Measurements from ENCODE around the gene MYO10. TPM values are rescaled to one million over a fixed set of nuclear protein-coding genes. Genes with fewer than 3 reads are reported as not detected.

The MYO10 gene
- total and polyA plus RNA-seq, 2 experiments from 2014 or later, result 119 to 276 TPM

DNA sequence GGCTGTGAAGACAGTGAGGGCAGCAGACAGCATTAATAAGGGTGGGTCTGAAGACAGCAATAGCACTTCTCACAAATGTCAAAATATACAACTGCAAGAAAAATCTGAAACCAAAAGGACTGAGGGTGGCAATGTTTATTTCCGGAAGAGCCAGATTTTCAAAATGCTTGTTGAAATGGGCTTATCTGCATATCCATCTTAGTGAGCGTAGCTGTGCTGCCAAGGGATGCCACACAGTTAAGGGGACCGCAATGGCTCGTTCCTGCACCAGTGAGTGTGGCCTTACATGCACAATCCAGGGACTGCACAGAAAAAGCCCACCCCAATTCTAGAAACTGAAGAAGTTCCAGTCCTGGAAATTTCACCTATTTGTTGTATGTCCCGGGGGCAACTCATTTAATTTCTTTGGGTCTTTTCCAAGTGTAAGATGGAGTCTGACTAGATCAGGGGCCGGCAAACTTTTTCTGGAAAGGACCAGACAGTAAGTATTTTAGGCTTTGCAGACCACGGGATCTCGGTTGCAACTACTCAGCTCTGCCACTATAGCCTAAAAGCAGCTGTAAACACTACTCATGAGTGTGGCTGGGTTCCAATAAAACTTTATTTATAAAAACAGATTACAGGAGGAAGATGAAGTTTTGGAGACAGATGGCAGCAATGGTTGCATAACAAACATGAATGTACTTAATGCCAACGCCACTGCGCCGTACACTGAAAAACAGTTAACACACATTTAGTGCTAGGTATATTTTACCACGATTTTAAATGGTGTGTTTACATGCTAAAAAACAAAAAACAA, 154.1 kb downstream of the MYO10 start (continued):
- TF ChIP-seq, protein P1, sequence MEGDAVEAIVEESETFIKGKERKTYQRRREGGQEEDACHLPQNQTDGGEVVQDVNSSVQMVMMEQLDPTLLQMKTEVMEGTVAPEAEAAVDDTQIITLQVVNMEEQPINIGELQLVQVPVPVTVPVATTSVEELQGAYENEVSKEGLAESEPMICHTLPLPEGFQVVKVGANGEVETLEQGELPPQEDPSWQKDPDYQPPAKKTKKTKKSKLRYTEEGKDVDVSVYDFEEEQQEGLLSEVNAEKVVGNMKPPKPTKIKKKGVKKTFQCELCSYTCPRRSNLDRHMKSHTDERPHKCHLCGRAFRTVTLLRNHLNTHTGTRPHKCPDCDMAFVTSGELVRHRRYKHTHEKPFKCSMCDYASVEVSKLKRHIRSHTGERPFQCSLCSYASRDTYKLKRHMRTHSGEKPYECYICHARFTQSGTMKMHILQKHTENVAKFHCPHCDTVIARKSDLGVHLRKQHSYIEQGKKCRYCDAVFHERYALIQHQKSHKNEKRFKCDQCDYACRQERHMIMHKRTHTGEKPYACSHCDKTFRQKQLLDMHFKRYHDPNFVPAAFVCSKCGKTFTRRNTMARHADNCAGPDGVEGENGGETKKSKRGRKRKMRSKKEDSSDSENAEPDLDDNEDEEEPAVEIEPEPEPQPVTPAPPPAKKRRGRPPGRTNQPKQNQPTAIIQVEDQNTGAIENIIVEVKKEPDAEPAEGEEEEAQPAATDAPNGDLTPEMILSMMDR (conservative IDR thresholded peaks at IDR 0.05; ENCODE audit: low read depth in 2 of 2), result no peak
- TF ChIP-seq ZNF114 (CRISPR knock-in tag; IDR thresholded peaks at IDR 0.05) (no peak), EZH2phosphoT487 (IDR thresholded peaks at IDR 0.05; ENCODE audit: unreplicated experiment) (no peak), POLR2AphosphoS5 (IDR thresholded peaks at IDR 0.05; ENCODE audit: low read depth) (no peak), STAT1 (IDR thresholded peaks at IDR 0.05; ENCODE audit: unreplicated experiment) (no peak), EZH2 (IDR thresholded peaks at IDR 0.05; ENCODE audit: low read depth, unreplicated experiment) (no peak), NANOG (IDR thresholded peaks at IDR 0.05; ENCODE audit: borderline replicate concordance) (no peak), ZNF331 (CRISPR knock-in tag; IDR thresholded peaks at IDR 0.05; ENCODE audit: low read depth) (no peak), CREB1 (CRISPR knock-in tag; IDR thresholded peaks at IDR 0.05; ENCODE audit: low read depth) (no peak)
- TF ChIP-seq, protein P2, sequence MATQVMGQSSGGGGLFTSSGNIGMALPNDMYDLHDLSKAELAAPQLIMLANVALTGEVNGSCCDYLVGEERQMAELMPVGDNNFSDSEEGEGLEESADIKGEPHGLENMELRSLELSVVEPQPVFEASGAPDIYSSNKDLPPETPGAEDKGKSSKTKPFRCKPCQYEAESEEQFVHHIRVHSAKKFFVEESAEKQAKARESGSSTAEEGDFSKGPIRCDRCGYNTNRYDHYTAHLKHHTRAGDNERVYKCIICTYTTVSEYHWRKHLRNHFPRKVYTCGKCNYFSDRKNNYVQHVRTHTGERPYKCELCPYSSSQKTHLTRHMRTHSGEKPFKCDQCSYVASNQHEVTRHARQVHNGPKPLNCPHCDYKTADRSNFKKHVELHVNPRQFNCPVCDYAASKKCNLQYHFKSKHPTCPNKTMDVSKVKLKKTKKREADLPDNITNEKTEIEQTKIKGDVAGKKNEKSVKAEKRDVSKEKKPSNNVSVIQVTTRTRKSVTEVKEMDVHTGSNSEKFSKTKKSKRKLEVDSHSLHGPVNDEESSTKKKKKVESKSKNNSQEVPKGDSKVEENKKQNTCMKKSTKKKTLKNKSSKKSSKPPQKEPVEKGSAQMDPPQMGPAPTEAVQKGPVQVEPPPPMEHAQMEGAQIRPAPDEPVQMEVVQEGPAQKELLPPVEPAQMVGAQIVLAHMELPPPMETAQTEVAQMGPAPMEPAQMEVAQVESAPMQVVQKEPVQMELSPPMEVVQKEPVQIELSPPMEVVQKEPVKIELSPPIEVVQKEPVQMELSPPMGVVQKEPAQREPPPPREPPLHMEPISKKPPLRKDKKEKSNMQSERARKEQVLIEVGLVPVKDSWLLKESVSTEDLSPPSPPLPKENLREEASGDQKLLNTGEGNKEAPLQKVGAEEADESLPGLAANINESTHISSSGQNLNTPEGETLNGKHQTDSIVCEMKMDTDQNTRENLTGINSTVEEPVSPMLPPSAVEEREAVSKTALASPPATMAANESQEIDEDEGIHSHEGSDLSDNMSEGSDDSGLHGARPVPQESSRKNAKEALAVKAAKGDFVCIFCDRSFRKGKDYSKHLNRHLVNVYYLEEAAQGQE (IDR thresholded peaks at IDR 0.05; ENCODE audit: unreplicated experiment), result no peak

DNA sequence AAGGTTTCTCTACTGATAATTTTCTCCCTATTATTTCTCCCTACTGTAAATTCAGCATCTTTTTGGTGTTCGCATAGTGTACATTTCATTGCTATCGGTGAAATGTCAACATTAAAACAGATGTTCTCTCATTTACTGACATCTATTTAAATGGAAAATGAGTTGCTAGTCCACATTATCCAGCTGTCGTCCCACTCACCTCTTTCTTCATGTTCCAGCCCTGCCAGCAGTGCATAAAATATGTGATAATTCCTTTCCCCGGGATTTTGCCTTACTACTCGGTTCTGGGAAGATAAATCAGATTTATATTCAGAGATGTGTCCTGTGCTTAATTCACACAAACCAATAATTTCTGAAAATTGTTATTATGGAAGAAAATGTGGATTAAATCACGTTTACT, 155.8 kb downstream of the MYO10 start:
- 0 out of 2 replicates have a peak, but pooled peaks cover 4% of the 10 kb centered on the region for H3K79me2 ChIP-seq (replicated peaks; ENCODE audit: insufficient read depth)
- no peak for ATAC-seq
- no peak overlapping the region for H3K27ac Mint-ChIP-seq
- TF ChIP-seq EZH2phosphoT487 (IDR thresholded peaks at IDR 0.05; ENCODE audit: unreplicated experiment) (no peak), POLR2AphosphoS5 (IDR thresholded peaks at IDR 0.05; ENCODE audit: low read depth) (no peak), ZNF331 (CRISPR knock-in tag; IDR thresholded peaks at IDR 0.05; ENCODE audit: low read depth) (no peak), STAT1 (IDR thresholded peaks at IDR 0.05; ENCODE audit: unreplicated experiment) (no peak), CREB1 (CRISPR knock-in tag; IDR thresholded peaks at IDR 0.05; ENCODE audit: low read depth) (no peak), EZH2 (IDR thresholded peaks at IDR 0.05; ENCODE audit: low read depth, unreplicated experiment) (no peak), ZNF114 (CRISPR knock-in tag; IDR thresholded peaks at IDR 0.05) (no peak)
- TF ChIP-seq, protein P3, sequence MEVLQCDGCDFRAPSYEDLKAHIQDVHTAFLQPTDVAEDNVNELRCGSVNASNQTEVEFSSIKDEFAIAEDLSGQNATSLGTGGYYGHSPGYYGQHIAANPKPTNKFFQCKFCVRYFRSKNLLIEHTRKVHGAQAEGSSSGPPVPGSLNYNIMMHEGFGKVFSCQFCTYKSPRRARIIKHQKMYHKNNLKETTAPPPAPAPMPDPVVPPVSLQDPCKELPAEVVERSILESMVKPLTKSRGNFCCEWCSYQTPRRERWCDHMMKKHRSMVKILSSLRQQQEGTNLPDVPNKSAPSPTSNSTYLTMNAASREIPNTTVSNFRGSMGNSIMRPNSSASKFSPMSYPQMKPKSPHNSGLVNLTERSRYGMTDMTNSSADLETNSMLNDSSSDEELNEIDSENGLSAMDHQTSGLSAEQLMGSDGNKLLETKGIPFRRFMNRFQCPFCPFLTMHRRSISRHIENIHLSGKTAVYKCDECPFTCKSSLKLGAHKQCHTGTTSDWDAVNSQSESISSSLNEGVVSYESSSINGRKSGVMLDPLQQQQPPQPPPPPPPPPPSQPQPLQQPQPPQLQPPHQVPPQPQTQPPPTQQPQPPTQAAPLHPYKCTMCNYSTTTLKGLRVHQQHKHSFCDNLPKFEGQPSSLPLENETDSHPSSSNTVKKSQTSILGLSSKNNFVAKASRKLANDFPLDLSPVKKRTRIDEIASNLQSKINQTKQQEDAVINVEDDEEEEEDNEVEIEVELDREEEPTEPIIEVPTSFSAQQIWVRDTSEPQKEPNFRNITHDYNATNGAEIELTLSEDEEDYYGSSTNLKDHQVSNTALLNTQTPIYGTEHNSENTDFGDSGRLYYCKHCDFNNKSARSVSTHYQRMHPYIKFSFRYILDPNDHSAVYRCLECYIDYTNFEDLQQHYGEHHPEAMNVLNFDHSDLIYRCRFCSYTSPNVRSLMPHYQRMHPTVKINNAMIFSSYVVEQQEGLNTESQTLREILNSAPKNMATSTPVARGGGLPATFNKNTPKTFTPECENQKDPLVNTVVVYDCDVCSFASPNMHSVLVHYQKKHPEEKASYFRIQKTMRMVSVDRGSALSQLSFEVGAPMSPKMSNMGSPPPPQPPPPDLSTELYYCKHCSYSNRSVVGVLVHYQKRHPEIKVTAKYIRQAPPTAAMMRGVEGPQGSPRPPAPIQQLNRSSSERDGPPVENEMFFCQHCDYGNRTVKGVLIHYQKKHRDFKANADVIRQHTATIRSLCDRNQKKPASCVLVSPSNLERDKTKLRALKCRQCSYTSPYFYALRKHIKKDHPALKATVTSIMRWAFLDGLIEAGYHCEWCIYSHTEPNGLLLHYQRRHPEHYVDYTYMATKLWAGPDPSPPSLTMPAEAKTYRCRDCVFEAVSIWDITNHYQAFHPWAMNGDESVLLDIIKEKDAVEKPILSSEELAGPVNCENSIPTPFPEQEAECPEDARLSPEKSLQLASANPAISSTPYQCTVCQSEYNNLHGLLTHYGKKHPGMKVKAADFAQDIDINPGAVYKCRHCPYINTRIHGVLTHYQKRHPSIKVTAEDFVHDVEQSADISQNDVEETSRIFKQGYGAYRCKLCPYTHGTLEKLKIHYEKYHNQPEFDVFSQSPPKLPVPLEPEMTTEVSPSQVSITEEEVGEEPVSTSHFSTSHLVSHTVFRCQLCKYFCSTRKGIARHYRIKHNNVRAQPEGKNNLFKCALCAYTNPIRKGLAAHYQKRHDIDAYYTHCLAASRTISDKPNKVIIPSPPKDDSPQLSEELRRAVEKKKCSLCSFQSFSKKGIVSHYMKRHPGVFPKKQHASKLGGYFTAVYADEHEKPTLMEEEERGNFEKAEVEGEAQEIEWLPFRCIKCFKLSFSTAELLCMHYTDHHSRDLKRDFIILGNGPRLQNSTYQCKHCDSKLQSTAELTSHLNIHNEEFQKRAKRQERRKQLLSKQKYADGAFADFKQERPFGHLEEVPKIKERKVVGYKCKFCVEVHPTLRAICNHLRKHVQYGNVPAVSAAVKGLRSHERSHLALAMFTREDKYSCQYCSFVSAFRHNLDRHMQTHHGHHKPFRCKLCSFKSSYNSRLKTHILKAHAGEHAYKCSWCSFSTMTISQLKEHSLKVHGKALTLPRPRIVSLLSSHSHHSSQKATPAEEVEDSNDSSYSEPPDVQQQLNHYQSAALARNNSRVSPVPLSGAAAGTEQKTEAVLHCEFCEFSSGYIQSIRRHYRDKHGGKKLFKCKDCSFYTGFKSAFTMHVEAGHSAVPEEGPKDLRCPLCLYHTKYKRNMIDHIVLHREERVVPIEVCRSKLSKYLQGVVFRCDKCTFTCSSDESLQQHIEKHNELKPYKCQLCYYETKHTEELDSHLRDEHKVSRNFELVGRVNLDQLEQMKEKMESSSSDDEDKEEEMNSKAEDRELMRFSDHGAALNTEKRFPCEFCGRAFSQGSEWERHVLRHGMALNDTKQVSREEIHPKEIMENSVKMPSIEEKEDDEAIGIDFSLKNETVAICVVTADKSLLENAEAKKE (CRISPR knock-in tag; IDR thresholded peaks at IDR 0.05), result no peak

More for the DNA sequence above, 155.8 kb downstream of the MYO10 start:
- peaks cover 22% of the 10 kb centered on the region for H3K36me3 Mint-ChIP-seq (ENCODE audit: low read depth)
- no peak for DNase-seq (ENCODE audit: low spot score)
- Histone ChIP-seq H4K20me1 (replicated peaks; ENCODE audit: insufficient read depth) (no peaks in the 10 kb centered on the region), H3K9me2 (ENCODE audit: insufficient read depth) (no peaks in the 10 kb centered on the region), H3K27ac (ENCODE audit: low read depth) (peak overlapping the region; percentile 37; the same call in 1 of the 2 replicates), H3F3A (replicated peaks; ENCODE audit: low read depth) (0 out of 2 replicates have a peak, but pooled peaks cover 3% of the 10 kb centered on the region), H2AFZ (no peak overlapping the region), H3K4me3 (no peak overlapping the region), H3K27me3 (ENCODE audit: insufficient read depth) (no peaks in the 10 kb centered on the region), H3K4me1 (ENCODE audit: insufficient read depth) (peaks cover 8% of the 10 kb centered on the region; the same call in 1 of the 2 replicates), H3K4me2 (no peak overlapping the region), H3K36me3 (ENCODE audit: insufficient read depth) (no peaks in the 10 kb centered on the region)
- peaks cover 33% of the 10 kb centered on the region for H3K4me1 Mint-ChIP-seq
- H3K27me3 Mint-ChIP-seq (ENCODE audit: insufficient read depth, low read depth, poor library complexity), result no peaks in the 10 kb centered on the region
- no peak overlapping the region for H3K4me3 Mint-ChIP-seq
- no peaks in the 10 kb centered on the region for H3K9me3 Mint-ChIP-seq

Measured in GM23338 (cell line).